Measurements from ENCODE around the gene PKNOX1.
"Not testable (repeated sequence)": the region's sequence is repeated elsewhere in the genome, so short reads cannot be mapped to it uniquely, and the experiment has no call there.

The PKNOX1 gene

GRCh38 chr21:42956824-42957630 lies 17.3 kb upstream of the PKNOX1 start:
- no peak for DNase-seq

GRCh38 chr21:42958122-42958521 lies 16.2 kb upstream of the PKNOX1 start:
- DNase-seq, result not testable (repeated sequence)

GRCh38 chr21:42959728-42960127 lies 14.6 kb upstream of the PKNOX1 start:
- no peak for DNase-seq

GRCh38 chr21:42962380-42963007 lies 11.9 kb upstream of the PKNOX1 start:
- DNase-seq, result no peak

- no peak for DNase-seq
Observed at GRCh38 chr21:42964086-42964485, 10.3 kb upstream of the PKNOX1 start.

- no peak for DNase-seq
Observed at GRCh38 chr21:42964546-42965210, 9.7 kb upstream of the PKNOX1 start.

GRCh38 chr21:42965211-42965560 lies 9.2 kb upstream of the PKNOX1 start:
- no peak for DNase-seq

GRCh38 chr21:42967616-42968015 lies 6.7 kb upstream of the PKNOX1 start:
- DNase-seq, result not testable (repeated sequence)

- DNase-seq, result no peak
Observed at GRCh38 chr21:42969193-42969600, 5.2 kb upstream of the PKNOX1 start.

GRCh38 chr21:42970946-42971653 lies 3.3 kb upstream of the PKNOX1 start:
- no peak for DNase-seq

GRCh38 chr21:42971897-42972275 lies 2.5 kb upstream of the PKNOX1 start:
- no peak for DNase-seq

- DNase-seq, result no peak
Observed at GRCh38 chr21:42973309-42973990, 912 bp upstream of the PKNOX1 start.

- peak; percentile 69 for DNase-seq
Observed at GRCh38 chr21:42974832-42975820, 764 bp downstream of the PKNOX1 start.

GRCh38 chr21:42975886-42976608 lies 1.7 kb downstream of the PKNOX1 start:
- no peak for DNase-seq

- no peak for DNase-seq
Observed at GRCh38 chr21:42980312-42981213, 6.2 kb downstream of the PKNOX1 start.

- DNase-seq, result no peak
Observed at GRCh38 chr21:42981214-42981523, 6.8 kb downstream of the PKNOX1 start.

- DNase-seq, result no peak
Observed at GRCh38 chr21:42981862-42982261, 7.5 kb downstream of the PKNOX1 start.

- DNase-seq, result peak; percentile 42
Observed at GRCh38 chr21:42983103-42983502, 8.7 kb downstream of the PKNOX1 start.

GRCh38 chr21:42983869-42984268 lies 9.5 kb downstream of the PKNOX1 start:
- DNase-seq, result no peak
